Osteocyte (in vitro differentiated cells): Measurements from ENCODE around the gene VIPR1. TPM values are rescaled to one million over a fixed set of nuclear protein-coding genes. Genes with fewer than 3 reads are reported as not detected.

Experiments used
- DNase-seq: peaks from one replicate; pipeline ENCODE4 v3.0.0; 2021; ENCODE audit warnings: mixed read lengths; ENCODE audit not compliant: unreplicated experiment; ENCODE audit errors: extremely low spot score
- H3K27ac Mint-ChIP-seq: one replicate; pipeline ENCODE4 v1.8.0; 2021; ENCODE audit warnings: mild to moderate bottlenecking, mixed read lengths; ENCODE audit not compliant: unreplicated experiment
- H3K27me3 Mint-ChIP-seq: one replicate; pipeline ENCODE4 v1.8.0; 2021; ENCODE audit warnings: mixed read lengths; ENCODE audit not compliant: unreplicated experiment
- H3K36me3 Mint-ChIP-seq: one replicate; pipeline ENCODE4 v1.8.0; 2021; ENCODE audit warnings: mixed read lengths; ENCODE audit not compliant: unreplicated experiment
- H3K4me1 Mint-ChIP-seq: one replicate; pipeline ENCODE4 v1.8.0; 2021; ENCODE audit warnings: mixed read lengths; ENCODE audit not compliant: unreplicated experiment
- H3K4me3 Mint-ChIP-seq: one replicate; pipeline ENCODE4 v1.8.0; 2021; ENCODE audit warnings: mild to moderate bottlenecking, moderate library complexity, mixed read lengths; ENCODE audit not compliant: unreplicated experiment
- H3K9me3 Mint-ChIP-seq: one replicate; pipeline ENCODE4 v1.8.0; 2021; ENCODE audit warnings: mixed read lengths; ENCODE audit not compliant: unreplicated experiment
- CTCF ChIP-seq: fragments of 200-600 bp; sonication (generic); IDR thresholded peaks from 2 replicates; pipeline ENCODE4 v1.5.0; 2021; ENCODE audit warnings: antibody characterized with exemption, mild to moderate bottlenecking, moderate library complexity
- total RNA-seq: library from RNA; stranded (reverse); gene quantifications from 2 replicates; pipeline ENCODE4 v1.2.1, GENCODE V29; 2021

The VIPR1 gene
- total RNA-seq, 1 donor from 2014 or later, result 8.9 TPM

- Mint-ChIP-seq H3K27ac (no peak overlapping the region), H3K36me3 (no peaks in the 10 kb centered on the region), H3K27me3 (no peaks in the 10 kb centered on the region), H3K9me3 (no peaks in the 10 kb centered on the region), H3K4me3 (no peak overlapping the region), H3K4me1 (no peaks in the 10 kb centered on the region)
- DNase-seq, result no peak
- TF ChIP-seq CTCF, result no peak
These were observed 17.9 kb downstream of the VIPR1 start for GRCh38 chr3:42520336-42520735.

- no peak overlapping the region for H3K4me3 Mint-ChIP-seq
- no peaks in the 10 kb centered on the region for H3K9me3 Mint-ChIP-seq
These were observed 18.5 kb downstream of the VIPR1 start for GRCh38 chr3:42520906-42521305.

GRCh38 chr3:42524751-42525150 lies 22.3 kb downstream of the VIPR1 start:
- no peak overlapping the region for H3K27ac Mint-ChIP-seq
- TF ChIP-seq CTCF, result no peak
- no peaks in the 10 kb centered on the region for H3K4me1 Mint-ChIP-seq
- DNase-seq, result no peak
- H3K27me3 Mint-ChIP-seq, result no peaks in the 10 kb centered on the region
- H3K9me3 Mint-ChIP-seq, result no peaks in the 10 kb centered on the region
- no peak overlapping the region for H3K4me3 Mint-ChIP-seq
- no peaks in the 10 kb centered on the region for H3K36me3 Mint-ChIP-seq

More at GRCh38 chr3:42520906-42521305, 18.5 kb downstream of the VIPR1 start:
- Mint-ChIP-seq H3K36me3 (no peaks in the 10 kb centered on the region), H3K27me3 (no peaks in the 10 kb centered on the region), H3K4me1 (no peaks in the 10 kb centered on the region), H3K27ac (no peak overlapping the region)
- TF ChIP-seq CTCF, result no peak
- no peak for DNase-seq

DNA sequence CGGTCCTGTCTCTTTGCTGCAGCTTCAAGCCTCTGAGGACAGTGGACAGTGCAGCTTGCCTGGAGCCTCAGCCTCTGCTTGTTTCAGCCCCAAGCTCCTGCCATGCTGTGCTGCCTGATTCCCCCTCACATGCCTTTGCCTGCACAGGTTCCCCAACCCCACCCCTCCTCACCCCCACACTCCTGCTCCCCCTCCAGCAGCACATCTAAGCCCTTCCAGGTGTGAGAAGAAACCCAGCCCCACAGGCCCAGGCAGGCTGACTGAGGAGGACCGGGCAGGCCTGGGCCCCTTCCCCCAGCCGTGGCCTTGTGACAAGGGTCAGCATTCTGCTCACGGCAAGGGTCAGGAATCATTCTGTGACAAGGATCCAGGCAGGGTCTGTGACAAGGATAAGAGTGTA lies 22.8 kb downstream of the VIPR1 start:
- no peaks in the 10 kb centered on the region for H3K9me3 Mint-ChIP-seq
- no peak for DNase-seq
- no peak for TF ChIP-seq CTCF
- H3K4me1 Mint-ChIP-seq, result no peaks in the 10 kb centered on the region
- H3K27me3 Mint-ChIP-seq, result no peaks in the 10 kb centered on the region
- H3K36me3 Mint-ChIP-seq, result no peaks in the 10 kb centered on the region
- no peak overlapping the region for H3K4me3 Mint-ChIP-seq
- H3K27ac Mint-ChIP-seq, result no peak overlapping the region

GRCh38 chr3:42525736-42526345 lies 23.4 kb downstream of the VIPR1 start:
- Mint-ChIP-seq H3K4me3 (no peak overlapping the region), H3K36me3 (no peaks in the 10 kb centered on the region), H3K4me1 (no peaks in the 10 kb centered on the region), H3K27me3 (no peaks in the 10 kb centered on the region), H3K9me3 (no peaks in the 10 kb centered on the region), H3K27ac (no peak overlapping the region)
- DNase-seq, result no peak
- TF ChIP-seq CTCF, result no peak
